Immature natural killer cell (primary cell): Measurements from ENCODE around the gene HUWE1. TPM values are rescaled to one million over a fixed set of nuclear protein-coding genes. Genes with fewer than 3 reads are reported as not detected.
"Not testable (repeated sequence)": the region's sequence is repeated elsewhere in the genome, so short reads cannot be mapped to it uniquely, and the experiment has no call there.

Experiments used
- DNase-seq, 3 donors: peaks; one replicate each; pipeline ENCODE4 v3.0.0; 2022; ENCODE audit warnings: mixed read lengths in 1 of 3
- H3K27ac Mint-ChIP-seq, 6 donors: one replicate each; pipeline ENCODE4 v1.8.0; 2020; ENCODE audit warnings: mixed read lengths in 6 of 6, mild to moderate bottlenecking in 5 of 6, inconsistent platforms in 4 of 6, moderate library complexity in 3 of 6
- H3K27me3 Mint-ChIP-seq, 3 donors: one replicate each; pipeline ENCODE4 v1.8.0; 2020 to 2021; ENCODE audit warnings: low read depth in 3 of 3, mild to moderate bottlenecking in 3 of 3, mixed read lengths in 3 of 3, moderate library complexity in 3 of 3, inconsistent platforms in 1 of 3
- H3K36me3 Mint-ChIP-seq, 3 donors: one replicate each; pipeline ENCODE4 v1.8.0; 2020; ENCODE audit warnings: mixed read lengths in 3 of 3, inconsistent platforms in 2 of 3, mild to moderate bottlenecking in 2 of 3
- H3K4me1 Mint-ChIP-seq, 2 donors: one replicate each; pipeline ENCODE4 v1.8.0; 2020; ENCODE audit warnings: inconsistent platforms in 2 of 2, mild to moderate bottlenecking in 2 of 2, mixed read lengths in 2 of 2, moderate library complexity in 1 of 2
- H3K4me3 Mint-ChIP-seq, 5 donors: one replicate each; pipeline ENCODE4 v1.8.0; 2020; ENCODE audit warnings: mild to moderate bottlenecking in 5 of 5, mixed read lengths in 5 of 5, inconsistent platforms in 3 of 5, moderate library complexity in 3 of 5
- H3K9me3 Mint-ChIP-seq, 6 donors: one replicate each; pipeline ENCODE4 v1.8.0; 2020; ENCODE audit warnings: mild to moderate bottlenecking in 6 of 6, mixed read lengths in 6 of 6, inconsistent platforms in 4 of 6, moderate library complexity in 3 of 6
- polyA plus RNA-seq, 3 donors: library from polyadenylated mRNA; unstranded; fragments of 300-500 nt; fragmentation: Illumina TruSeq; gene quantifications; one replicate each; pipeline ENCODE4 v1.2.3, GENCODE V29; 2021

The HUWE1 gene
- polyA plus RNA-seq, 3 donors from 2014 or later: 4.2 to 22.4 (median 4.6) TPM

GRCh38 chrX:53580742-53581504 lies 105.6 kb downstream of the HUWE1 start:
- DNase-seq: no peak
- no peak overlapping the region for H3K27ac Mint-ChIP-seq
- no peaks in the 10 kb centered on the region for H3K9me3 Mint-ChIP-seq
- H3K36me3 Mint-ChIP-seq: peaks cover 4 to 17% (median 12%) of the 10 kb centered on the region in 3 donors
- no peak overlapping the region for H3K4me3 Mint-ChIP-seq
- H3K4me1 Mint-ChIP-seq: no peaks in the 10 kb centered on the region
- H3K27me3 Mint-ChIP-seq: peaks cover 0 to 2% (median 0%) of the 10 kb centered on the region in 3 donors

DNA sequence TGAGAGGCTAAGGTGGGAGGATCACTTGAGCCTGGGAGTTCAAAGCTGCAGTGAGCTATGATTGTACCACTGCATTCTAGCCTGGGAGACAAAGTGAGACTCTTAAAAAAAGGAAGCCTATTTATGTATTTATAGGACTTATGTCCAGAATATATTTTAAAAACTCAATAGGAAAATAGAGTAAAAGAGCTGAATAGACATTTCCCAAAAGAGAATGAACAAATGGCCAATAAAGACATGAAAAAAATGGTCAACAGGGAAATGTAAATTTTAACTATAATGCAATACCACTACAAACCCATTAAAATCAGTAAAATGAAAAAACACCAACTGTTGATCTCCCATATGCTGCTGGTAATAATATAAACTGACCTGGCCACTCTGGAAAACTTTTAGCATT lies 115.0 kb downstream of the HUWE1 start:
- peaks cover 0 to 15% (median 9%) of the 10 kb centered on the region in 3 donors for H3K36me3 Mint-ChIP-seq
- no peak for DNase-seq
- H3K4me1 Mint-ChIP-seq: no peaks in the 10 kb centered on the region
- peaks cover 0 to 2% (median 0%) of the 10 kb centered on the region in 3 donors for H3K27me3 Mint-ChIP-seq
- no peak overlapping the region for H3K4me3 Mint-ChIP-seq
- no peak overlapping the region for H3K27ac Mint-ChIP-seq
- H3K9me3 Mint-ChIP-seq: no peaks in the 10 kb centered on the region

DNA sequence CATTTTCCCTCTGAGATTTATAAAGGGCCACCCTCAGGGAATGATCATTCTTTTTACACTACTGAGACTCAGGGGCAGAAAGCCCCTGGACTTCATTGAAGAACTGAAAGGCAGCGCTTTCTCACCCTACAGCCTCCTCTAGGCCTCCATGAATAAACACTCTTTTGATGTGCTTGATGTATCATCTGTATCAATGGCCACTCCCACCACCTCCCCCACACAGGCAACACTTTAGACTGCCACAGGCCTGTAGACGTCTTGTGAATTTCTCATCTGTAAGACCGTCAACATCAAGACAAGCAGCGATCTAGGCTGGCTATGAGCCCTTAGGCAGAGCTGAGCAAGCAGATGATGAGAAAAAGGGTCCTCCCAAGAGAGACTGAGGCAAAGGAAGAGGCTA lies 123.2 kb downstream of the HUWE1 start:
- no peak for DNase-seq
- H3K27ac Mint-ChIP-seq: no peak overlapping the region
- H3K9me3 Mint-ChIP-seq: no peaks in the 10 kb centered on the region
- H3K36me3 Mint-ChIP-seq: peaks cover 0 to 16% (median 9%) of the 10 kb centered on the region in 3 donors
- H3K4me1 Mint-ChIP-seq: no peaks in the 10 kb centered on the region
- peaks cover 0 to 3% (median 1%) of the 10 kb centered on the region in 3 donors for H3K27me3 Mint-ChIP-seq
- H3K4me3 Mint-ChIP-seq: no peak overlapping the region

- Mint-ChIP-seq H3K27ac (no peak overlapping the region), H3K27me3 (peaks cover 0 to 3% (median 1%) of the 10 kb centered on the region in 3 donors), H3K36me3 (peaks cover 0 to 21% (median 9%) of the 10 kb centered on the region in 3 donors), H3K4me3 (no peak overlapping the region), H3K9me3 (no peaks in the 10 kb centered on the region), H3K4me1 (no peaks in the 10 kb centered on the region)
- DNase-seq: no peak
Observed at GRCh38 chrX:53561912-53562311, 124.6 kb downstream of the HUWE1 start.

- no peak overlapping the region for H3K27ac Mint-ChIP-seq
Observed at GRCh38 chrX:53558646-53559045, 127.9 kb downstream of the HUWE1 start.

DNA sequence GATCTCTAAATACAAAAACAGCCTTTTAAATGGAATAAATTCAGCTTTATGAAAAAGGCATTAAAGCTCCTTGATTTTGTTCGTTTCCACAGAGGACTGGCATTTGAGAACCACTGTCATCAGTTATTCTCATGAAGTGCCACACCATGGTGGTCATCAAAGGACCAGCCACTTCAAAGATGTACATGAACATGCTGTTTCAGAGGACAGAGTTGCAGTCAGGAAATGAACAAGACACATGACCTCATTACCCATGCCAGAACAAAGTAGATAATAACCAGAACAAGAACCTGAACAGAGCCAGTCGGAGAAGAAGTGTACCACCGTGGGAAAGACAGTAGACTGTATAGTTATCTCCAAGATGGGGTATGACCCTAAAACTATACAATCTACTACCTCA lies 129.7 kb downstream of the HUWE1 start:
- H3K9me3 Mint-ChIP-seq: no peaks in the 10 kb centered on the region
- H3K36me3 Mint-ChIP-seq: peaks cover 9 to 22% (median 9%) of the 10 kb centered on the region in 3 donors
- H3K4me3 Mint-ChIP-seq: no peak overlapping the region
- DNase-seq: no peak
- H3K27me3 Mint-ChIP-seq: peaks cover 0 to 4% (median 0%) of the 10 kb centered on the region in 3 donors
- peak overlapping the region in 2 of 6 donors; percentile 5 to 10 for H3K27ac Mint-ChIP-seq
- no peaks in the 10 kb centered on the region for H3K4me1 Mint-ChIP-seq

More at GRCh38 chrX:53558646-53559045, 127.9 kb downstream of the HUWE1 start:
- Mint-ChIP-seq H3K4me3 (no peak overlapping the region), H3K27me3 (peaks cover 0 to 2% (median 0%) of the 10 kb centered on the region in 3 donors), H3K9me3 (no peaks in the 10 kb centered on the region), H3K36me3 (peaks cover 4 to 13% (median 9%) of the 10 kb centered on the region in 3 donors), H3K4me1 (no peaks in the 10 kb centered on the region)
- no peak for DNase-seq

DNA sequence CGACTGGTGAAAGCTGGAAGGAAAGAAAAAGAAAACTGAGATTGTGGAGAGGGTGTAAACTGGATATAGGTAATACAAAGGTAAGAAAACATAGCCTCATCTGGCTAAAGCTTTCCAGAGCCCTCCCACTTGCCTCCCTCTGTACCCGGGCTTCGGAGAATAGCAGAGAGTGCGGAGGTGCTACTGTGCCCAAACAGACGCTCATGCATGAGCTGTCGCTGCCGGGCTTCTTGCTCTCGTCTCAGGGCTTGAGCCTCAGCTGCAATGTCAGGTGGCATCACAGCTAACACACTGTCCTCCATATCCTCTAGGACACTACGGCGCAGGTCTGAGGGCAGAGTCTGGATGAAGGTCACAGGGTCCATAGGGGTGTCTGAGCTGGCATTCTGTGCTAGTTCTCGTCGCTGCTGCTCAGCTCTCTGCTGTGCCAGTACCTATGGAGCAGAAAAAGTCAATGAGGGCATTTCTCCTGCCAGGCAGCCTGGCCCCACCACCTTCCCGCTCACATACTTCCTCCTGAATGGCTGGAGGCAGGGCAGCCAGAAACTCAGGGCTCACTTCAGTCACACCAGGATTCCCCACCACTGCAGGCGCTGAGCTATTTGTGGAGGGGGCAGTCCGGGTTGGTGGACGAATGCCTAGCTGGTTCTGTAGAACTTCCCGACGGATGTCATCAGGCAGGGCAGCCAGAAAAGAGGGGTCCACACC lies 135.6 kb downstream of the HUWE1 start:
- H3K9me3 Mint-ChIP-seq: no peaks in the 10 kb centered on the region
- peaks cover 26 to 27% of the 10 kb centered on the region in 2 donors for H3K4me1 Mint-ChIP-seq
- H3K36me3 Mint-ChIP-seq: peaks cover 3 to 37% (median 16%) of the 10 kb centered on the region in 3 donors
- DNase-seq: no peak
- peaks cover 4 to 11% (median 5%) of the 10 kb centered on the region in 3 donors for H3K27me3 Mint-ChIP-seq
- peak overlapping the region in 1 of 6 donors; percentile 41 for H3K27ac Mint-ChIP-seq
- no peak overlapping the region for H3K4me3 Mint-ChIP-seq

DNA sequence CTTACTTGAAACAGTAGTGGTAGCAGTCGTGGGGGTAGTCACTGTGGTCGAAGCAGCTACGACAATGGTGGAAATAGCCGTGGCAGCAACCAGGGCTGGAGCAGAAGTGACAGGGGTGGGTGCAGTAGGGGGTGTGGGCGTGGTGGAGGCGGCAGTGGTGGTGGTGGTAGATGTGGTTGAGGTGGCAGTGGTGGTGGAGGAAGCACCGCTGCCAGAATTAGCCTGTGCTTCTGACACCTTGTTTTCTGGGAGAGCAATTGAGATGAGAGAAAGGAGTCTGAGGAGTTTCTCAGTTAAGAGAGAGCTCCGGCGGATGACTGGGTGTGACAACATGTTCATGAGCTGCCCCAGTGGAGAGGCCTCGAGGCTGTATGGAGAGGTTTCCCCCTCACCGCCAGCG lies 138.9 kb downstream of the HUWE1 start:
- no peaks in the 10 kb centered on the region for H3K9me3 Mint-ChIP-seq
- H3K4me1 Mint-ChIP-seq: peaks cover 26 to 27% of the 10 kb centered on the region in 2 donors
- H3K4me3 Mint-ChIP-seq: peak overlapping the region; percentile 28 to 64 (median 49)
- peak; percentile 57 to 69 (median 65) for DNase-seq
- H3K36me3 Mint-ChIP-seq: peaks cover 3 to 42% (median 18%) of the 10 kb centered on the region in 3 donors
- peak overlapping the region; percentile 50 to 78 (median 66) for H3K27ac Mint-ChIP-seq
- peaks cover 4 to 16% (median 5%) of the 10 kb centered on the region in 3 donors for H3K27me3 Mint-ChIP-seq

DNA sequence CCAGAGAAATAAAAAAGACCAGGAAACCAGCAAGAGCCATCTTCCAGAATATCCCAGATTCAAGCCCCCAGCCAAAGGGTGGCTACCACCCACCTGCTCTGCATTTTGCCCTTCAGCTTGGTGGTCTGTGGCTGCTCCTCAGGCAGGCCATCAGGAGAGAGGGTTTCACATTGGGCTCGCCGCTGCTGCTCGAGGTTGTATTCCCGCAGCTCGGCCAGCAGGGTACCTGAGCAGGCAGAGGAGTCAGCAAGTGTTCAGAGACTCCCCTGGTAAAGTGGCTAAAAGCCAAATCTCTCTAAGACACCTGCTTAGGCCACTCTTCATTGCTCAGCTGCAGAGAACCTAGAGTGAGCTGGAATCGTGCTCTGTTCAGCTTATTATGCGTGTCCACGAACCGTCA lies 141.6 kb downstream of the HUWE1 start:
- H3K36me3 Mint-ChIP-seq: peaks cover 7 to 36% (median 9%) of the 10 kb centered on the region in 3 donors
- H3K4me3 Mint-ChIP-seq: no peak overlapping the region
- H3K4me1 Mint-ChIP-seq: peaks cover 26 to 27% of the 10 kb centered on the region in 2 donors
- H3K9me3 Mint-ChIP-seq: no peaks in the 10 kb centered on the region
- DNase-seq: no peak
- peaks cover 5 to 10% (median 7%) of the 10 kb centered on the region in 3 donors for H3K27me3 Mint-ChIP-seq
- H3K27ac Mint-ChIP-seq: peak overlapping the region in 1 of 6 donors; percentile 44

GRCh38 chrX:53538781-53539180 lies 147.7 kb downstream of the HUWE1 start:
- Mint-ChIP-seq H3K27ac (peak overlapping the region in 1 of 6 donors; percentile 31), H3K4me1 (no peaks in the 10 kb centered on the region), H3K4me3 (no peak overlapping the region), H3K9me3 (no peaks in the 10 kb centered on the region), H3K27me3 (peaks cover 6 to 7% (median 6%) of the 10 kb centered on the region in 3 donors), H3K36me3 (peaks cover 12 to 53% (median 23%) of the 10 kb centered on the region in 3 donors)
- no peak for DNase-seq

- peak overlapping the region in 1 of 6 donors; percentile 5 for H3K27ac Mint-ChIP-seq
- H3K9me3 Mint-ChIP-seq, H3K4me1 Mint-ChIP-seq, DNase-seq, H3K4me3 Mint-ChIP-seq, H3K27me3 Mint-ChIP-seq: not testable (repeated sequence)
- peaks cover 5 to 18% (median 11%) of the 10 kb centered on the region in 3 donors for H3K36me3 Mint-ChIP-seq
Observed at GRCh38 chrX:53531255-53531966, 155.1 kb downstream of the HUWE1 start.

GRCh38 chrX:53526999-53527398 lies 159.5 kb downstream of the HUWE1 start:
- Mint-ChIP-seq H3K27ac (no peak overlapping the region), H3K9me3 (peaks cover 0 to 6% (median 0%) of the 10 kb centered on the region in 6 donors), H3K4me1 (no peaks in the 10 kb centered on the region), H3K4me3 (no peak overlapping the region), H3K36me3 (no peaks in the 10 kb centered on the region), H3K27me3 (peaks cover 0 to 3% (median 3%) of the 10 kb centered on the region in 3 donors)
- DNase-seq: no peak

DNA sequence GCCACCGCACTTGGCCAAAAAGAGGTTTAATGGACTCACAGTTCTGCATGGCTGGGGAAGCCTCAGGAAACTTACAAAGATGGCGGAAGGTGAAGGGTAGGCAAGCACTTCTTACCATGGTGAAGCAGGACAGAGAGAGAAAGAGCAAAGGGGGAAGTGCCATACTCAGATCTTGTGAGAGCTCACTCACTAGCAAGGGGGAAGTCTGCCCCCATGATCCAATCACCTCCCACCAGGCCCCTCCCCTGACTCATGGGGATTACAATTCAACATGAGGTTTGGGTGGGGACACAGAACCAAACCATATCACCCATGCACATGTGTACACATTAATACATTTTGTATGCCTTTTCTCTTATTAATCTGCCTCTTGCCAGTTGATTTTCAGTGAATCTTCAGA lies 175.2 kb downstream of the HUWE1 start:
- H3K4me3 Mint-ChIP-seq: no peak overlapping the region
- H3K36me3 Mint-ChIP-seq: no peaks in the 10 kb centered on the region
- no peaks in the 10 kb centered on the region for H3K9me3 Mint-ChIP-seq
- DNase-seq: no peak
- H3K4me1 Mint-ChIP-seq: no peaks in the 10 kb centered on the region
- H3K27ac Mint-ChIP-seq: no peak overlapping the region
- peaks cover 4 to 16% (median 6%) of the 10 kb centered on the region in 3 donors for H3K27me3 Mint-ChIP-seq
